Measurements from ENCODE around the gene RSPH10B.
"Not testable (repeated sequence)": the region's sequence is repeated elsewhere in the genome, so short reads cannot be mapped to it uniquely, and the experiment has no call there.

RSPH10B gene

DNA sequence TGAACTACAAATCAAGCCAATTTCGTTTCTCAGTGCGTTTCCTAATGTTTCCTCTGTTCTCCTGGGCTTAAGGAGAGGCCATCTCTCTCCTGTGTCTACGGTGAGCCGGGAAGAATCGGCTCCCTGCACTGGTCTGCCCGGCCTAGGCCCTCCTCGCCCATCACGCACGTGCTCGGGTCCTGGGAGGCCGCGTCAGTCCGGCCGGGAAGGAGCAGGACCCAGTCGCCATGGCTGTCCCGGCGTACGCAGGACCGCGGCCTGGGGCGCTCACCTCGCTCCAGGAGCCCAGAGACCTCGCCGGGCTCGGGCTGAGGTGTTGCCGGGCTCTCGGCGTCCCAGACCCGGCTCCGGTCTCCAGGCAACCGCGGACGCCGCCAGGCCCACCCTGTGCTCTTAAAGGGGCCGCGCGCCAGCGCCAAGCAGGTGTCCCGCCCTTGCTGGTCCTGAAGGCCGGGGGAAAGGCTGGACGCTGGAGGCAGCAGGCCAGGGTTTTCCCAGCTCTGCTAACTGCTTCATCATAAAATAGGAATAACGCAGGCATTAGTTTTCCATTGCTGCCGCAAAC, at the start of gene RSPH10B:
TSS of gene RSPH10B (minus strand) at position 343 of the 565 bp plus-strand sequence. CDS start 3,573 bp downstream, outside the sequence.
- not testable (repeated sequence) for DNase-seq

DNA sequence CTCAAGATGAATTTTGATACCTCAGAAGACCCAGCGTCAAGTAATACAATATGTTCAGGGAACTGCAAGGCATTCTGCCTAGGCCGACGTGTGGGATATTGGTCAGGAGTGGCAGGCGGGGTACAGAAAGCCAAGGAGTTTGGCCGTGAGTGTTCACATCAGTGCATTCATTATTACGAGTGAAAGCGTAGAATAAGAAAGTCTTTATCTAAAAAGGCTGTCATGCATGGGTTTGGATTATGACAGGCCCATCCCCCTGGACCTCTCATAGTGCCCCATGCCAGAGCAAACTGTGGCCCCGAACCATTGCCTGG, 46.1 kb upstream of the RSPH10B start:
- no peak for DNase-seq

DNA sequence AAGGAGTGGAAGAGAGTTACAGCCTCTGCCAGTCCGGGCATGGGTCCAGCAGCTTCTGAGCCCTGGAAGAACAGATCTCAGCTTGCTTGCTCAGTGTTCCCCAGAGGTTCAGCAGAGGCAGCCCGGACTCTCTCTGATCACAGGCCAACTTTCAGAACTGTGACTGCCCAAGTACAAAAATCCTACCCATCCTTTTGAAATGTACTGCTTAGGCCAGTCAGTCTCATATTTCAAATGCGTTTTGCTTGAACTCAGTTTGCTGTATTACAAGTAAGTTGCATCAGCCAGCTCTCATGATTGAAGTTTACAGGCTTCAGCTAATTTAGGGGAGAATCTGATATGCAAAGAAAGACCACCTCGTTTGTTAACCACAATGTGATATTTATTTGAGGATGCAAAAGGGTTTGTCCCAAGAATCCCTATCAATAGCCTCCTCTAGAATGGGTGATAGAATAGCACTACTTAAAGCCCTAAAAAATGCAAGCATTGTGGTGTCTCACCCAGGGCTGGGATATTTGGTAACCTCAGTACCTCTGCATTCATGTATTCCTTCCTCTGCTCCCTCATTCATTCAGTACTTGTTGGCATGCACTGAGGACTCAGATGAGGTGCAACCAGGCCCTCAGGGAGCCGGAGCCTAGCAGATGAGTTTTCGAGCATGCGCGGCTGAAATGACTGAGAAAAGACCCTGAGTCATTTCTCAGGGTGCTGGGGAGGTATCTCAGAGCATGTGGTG, 45.6 kb upstream of the RSPH10B start:
- DNase-seq = no peak

DNA sequence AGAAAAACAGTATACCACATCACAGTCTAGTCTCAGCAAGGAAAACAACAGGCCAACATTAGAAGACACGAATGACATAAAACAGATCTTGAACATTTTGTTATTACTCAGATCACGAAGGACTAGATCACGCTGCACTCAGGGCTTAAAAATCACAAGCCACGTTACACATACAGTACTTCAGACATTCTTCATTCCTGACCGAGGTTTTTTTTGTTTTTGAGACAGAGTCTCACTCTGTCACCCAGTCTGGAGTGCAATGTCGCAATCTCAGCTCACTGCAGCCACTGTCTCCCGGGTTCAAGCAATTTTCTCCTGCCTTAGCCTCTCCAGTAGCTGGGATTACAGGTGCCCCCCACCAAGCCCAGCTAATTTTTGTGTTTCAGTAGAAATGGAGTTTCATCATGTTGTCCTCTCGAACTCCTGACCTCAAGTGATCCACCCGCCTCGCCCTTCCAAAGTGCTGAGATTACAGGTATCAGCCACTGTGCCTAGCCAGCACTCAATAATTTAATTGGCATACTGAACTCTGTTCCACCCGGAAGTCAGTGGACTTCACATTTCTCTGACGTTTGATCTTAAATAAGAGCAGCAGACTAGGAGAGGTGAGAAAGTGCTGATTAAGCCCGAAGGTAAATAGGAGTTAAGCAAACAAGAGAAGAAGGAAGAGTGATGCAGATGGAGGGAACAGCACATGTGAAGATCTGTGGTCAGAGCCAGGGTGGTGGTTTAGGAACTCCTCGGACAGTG, 42.0 kb upstream of the RSPH10B start:
- DNase-seq = no peak

DNA sequence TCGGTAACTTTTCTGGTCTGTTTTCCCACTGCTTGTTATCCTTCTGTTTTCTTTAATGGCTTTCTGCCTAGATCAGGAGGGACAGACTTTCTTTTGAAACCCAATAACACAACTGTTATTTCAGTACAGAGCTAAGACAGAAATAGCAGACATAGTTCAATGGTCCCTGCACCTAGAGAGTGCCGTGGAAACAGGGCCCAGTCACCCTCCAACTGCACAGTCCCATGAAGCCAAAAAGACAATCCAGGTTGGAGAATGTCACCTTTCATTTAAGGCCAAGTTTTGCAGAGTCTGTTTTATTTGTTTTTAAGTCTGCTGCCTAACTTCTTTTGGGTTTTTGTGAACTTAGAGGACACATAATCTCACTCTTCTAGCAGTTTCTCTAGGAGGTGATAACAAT, 41.1 kb upstream of the RSPH10B start:
- DNase-seq = no peak

DNA sequence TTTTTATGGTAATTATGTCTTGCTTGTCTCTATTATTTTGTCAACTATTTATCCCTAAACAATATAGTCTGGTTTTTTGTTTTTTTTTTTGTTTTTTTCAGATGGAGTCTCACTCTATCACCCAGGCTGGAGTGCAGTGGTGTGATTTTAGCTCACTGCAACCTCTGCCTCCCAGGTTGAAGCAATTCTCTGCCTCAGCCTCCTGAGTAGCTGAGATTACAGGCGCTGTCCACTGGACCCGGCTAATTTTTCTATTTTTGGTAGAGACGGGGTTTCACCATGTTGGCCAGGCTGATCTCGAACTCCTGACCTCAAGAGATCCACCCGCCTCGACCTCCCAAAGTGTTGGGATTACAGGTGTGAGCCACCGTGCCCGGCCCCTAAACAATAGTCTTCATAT, 39.9 kb upstream of the RSPH10B start:
- DNase-seq = not testable (repeated sequence)

DNA sequence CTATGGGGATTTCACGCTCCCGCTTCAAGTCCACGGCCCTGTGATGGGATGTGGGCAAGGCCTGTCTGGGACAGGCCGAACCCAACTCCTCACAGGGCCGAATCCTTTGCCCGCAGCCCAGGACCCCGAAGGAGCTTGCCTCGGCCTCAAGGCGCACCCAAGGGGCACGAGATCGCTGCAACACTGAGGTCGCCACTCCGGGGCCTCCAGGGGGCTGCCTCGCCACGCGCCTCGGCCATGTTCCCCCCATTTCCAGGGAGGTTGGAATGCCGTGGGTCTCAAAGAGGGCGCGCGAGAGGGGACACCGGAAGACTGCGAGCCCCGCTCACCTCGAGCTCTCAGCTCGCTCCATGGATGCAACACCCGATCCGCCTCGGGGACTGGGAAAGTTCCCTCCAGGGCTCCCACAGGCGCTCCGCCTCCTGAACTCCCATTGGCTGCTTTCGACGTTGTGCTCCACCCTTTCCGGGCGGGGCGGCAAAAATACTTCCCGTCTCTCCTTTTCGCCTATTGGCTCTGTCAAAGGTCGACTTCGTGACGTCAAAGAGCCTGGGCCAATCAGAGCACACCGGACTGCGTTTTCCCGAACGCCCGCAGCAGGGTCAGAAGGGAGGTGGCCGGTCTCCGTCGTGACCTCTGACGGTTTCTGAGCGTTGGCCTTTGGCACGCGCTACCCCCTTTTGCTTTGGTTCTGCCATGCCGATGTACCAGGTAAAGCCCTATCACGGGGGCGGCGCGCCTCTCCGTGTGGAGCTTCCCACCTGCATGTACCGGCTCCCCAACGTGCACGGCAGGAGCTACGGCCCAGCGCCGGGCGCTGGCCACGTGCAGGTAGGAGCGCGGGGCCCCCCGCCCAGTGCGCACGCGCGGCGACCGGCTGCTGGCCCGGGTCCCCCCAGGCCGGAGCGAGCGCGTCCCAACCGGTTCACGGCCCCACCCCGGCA, 38.5 kb upstream of the RSPH10B start, which contains the start of the genes AIMP2 and PMS2:
TSS of gene AIMP2 (plus strand) at position 605 of the 944 bp plus-strand sequence. CDS start at position 697, 92 bp downstream.
TSS of gene PMS2 (minus strand) at position 382 of the 944 bp plus-strand sequence. CDS start at position 352, 30 bp downstream.
- peak; percentile 97 for DNase-seq

DNA sequence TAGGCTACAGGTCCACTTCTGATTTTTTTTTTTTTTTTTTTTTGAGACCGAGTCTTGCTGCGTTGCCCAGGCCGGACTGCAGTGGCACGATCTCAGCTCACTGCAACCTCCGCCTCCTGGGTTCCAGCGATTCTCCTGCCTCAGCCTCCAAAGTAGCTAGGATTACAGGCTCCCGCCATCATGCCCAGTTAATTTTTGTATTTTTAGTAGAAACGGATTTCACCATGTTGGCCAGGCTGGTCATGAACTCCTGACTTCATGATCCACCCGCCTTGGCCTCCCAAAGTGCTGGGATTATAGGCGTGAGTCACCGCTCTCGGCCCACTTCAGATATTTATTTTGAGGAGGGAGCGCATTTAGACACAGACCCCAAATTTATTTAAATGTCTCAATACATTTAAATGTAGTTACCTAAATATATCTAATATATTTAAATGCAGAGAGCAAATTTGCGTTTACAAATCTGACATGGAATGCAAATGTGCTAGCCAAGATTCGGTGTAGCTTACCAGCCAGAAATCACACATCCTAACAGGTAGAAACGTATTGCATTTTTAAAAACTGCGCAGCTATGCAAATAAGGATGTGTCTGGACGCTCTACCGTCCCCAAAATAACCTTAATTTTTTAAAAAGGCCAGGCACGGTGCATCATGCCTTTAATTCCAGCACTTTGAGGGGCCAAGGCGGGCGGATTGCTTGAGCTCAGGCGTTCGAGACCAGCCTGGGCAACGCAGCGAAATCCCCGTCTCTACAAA, 37.5 kb upstream of the RSPH10B start:
- DNase-seq = not testable (repeated sequence)

DNA sequence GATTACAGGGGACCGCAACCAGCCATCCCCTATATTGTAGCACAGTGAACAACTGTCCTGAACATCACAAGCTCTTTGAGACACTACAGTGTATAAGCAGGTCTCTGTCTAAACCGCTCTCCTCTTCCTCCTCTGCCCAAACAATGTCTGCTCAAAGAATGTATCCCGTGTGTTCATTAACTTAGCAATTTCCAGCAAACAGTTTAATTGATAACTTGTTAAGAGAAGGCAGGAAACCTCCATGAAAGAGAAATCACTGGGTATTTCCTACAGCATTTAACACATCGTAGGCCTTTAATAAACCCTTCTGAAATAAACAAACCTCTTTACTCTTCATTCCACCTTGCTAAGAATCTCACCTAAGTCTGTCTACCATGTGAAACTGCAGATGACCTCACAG, 36.9 kb upstream of the RSPH10B start:
- no peak for DNase-seq

DNA sequence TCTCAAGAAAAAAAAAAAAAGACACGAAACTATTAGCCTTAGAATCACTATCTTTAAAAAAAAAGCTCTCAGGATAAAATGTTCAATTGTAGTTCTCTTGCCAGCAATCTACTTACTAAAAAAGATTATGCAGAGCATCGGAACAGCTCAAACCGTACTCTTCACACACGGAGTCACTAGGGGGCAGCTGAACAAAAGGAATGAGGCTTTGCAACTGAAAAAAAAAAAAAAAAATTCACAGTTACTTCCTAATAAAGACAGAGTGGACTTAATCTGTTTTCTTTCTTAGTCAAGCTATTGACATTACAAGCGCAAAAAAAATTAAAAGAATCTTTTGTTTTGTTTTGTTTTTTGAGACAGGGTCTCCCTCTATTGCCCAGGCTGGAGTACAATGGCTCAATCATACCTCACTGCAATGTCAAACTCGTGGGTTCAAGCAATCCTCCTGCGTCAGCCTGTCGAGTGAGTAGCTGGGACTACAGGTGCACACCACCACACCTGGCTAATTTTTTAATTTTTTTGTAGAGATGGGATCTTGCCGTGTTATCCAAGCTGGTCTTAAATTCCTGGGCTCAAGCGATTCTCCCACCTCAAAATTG, 26.8 kb upstream of the RSPH10B start:
- peak; percentile 70 for DNase-seq

DNA sequence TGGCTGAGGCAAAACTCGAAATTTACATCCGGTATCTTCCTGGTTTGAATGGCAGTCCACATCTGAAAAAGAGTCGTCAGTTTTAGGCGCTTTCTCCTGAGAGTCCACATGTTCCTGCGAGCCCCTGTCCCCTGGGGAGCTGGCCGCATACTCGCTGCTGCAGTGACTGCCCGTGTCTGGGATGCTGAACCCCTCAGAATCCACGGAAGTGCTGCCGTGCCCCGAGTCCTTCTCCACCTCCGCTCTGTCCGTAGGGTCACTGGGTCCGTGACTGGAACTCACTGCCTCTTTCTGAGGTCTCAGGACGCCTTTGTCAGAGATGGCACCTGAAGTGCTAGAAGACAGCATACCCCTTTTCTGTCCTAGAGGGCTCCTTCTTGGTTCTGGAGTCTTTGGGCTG, 16.6 kb upstream of the RSPH10B start:
- DNase-seq = not testable (repeated sequence)

DNA sequence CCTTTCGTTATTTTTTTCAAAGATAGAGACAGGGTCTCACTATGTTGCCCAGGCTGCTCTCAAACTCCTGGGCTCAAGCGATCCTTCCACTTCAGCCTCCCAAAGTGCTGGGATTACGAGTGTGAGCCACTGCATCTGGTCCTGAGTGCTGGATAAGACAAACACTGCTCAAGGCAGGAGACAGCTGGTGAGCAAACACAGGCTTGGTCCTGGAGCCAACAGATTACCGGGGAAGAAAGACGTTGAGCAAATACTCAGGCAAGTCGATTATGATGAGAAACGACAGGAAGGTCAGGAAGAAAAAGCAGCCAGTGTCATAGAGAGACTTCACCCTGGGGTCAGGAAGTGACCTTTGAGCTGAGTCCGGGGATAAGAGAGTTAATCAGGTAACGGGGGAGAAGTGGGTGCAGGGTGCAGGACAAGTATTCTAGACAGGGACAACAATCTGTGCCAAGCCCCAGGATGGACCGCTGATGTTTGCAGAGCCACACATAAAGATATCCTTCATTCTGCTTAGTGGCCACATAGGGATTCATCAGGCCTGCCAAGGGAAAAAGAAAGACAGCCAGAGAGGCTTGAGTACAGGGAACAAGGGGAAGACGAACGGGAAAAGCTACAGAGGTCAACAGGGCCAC, 9.3 kb upstream of the RSPH10B start:
- DNase-seq = not testable (repeated sequence)

DNA sequence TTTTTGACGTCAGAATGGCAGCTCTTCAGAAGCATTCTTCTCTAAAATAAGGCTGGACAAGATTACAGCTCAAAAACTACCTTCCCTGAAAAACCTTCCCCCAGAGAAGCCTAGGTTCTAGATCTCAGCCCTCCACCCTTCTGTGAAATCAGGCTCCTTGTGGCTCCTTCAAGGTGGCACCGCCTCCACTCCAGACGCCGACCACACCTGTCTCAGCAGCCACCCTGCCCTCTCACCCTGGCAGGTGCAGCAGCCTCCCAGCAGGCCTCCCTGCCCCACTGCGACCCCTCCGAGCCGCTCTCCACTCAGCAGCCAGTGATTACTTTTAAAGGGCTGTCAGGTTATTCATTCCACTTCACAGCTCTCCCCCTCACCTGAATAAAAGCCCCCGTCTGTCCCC, 3.1 kb upstream of the RSPH10B start:
- not testable (repeated sequence) for DNase-seq

DNA sequence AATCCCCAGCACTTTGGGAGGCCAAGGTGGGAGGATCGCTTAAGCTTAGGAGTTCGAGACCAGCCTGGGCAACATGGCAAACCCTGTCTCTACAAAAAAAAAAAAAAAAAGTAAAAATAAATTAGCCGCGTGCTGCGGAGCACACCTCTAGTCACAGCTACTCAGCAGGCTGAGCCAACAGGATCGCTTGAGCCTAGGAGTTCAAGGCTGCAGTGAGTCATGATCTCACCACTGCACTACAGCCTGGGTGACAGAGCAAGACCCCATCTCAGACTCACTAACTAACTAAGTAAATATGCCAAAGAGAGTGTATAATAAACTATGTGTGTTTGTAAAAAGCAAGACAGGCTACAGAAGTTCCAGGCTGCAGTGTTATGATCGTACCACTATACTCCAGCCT, 6.7 kb downstream of the RSPH10B start:
- DNase-seq = not testable (repeated sequence)

DNA sequence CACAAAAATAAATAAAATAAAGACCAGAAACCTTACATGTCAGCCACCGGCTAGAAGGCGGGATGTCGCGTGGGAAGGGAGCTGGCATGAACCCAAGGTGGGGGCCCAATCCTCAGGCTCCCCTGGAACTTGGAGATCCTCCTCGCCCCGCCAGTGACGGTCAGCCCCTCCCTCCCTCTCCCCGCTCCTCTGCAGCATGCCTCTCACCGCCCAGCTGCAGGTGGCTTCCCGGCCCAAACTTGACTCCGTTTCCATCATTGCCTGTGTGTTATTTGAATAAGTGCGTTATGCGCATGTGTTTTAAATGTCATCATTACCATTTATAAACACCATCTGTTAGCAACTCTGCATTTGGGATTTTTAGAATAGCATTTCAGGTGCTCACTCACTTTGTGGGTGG, 7.3 kb downstream of the RSPH10B start:
- not testable (repeated sequence) for DNase-seq

DNA sequence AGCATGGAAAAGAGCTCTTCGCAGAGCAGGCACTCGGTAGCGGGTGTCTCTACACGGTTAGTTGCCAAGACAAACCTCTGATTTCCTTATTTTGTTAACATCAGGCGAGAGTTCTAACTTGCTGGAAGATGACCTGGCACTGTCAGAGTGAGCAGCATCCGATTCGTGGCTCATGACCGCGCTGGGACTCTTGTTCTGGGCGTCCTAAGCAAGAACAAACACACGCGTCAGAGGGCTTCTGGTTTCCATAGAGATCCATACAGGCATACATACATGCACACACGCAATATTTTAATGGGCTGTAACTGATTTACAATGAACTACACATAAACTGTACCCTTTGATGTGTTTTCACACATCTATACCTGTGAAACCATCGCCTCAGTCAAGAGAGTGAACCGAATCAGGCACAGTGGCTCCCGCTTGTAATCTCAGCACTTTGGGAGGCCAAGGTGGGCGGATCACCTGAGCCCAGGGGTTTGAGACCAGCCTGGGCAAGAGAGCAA, 35.5 kb downstream of the RSPH10B start:
- DNase-seq = not testable (repeated sequence)

DNA sequence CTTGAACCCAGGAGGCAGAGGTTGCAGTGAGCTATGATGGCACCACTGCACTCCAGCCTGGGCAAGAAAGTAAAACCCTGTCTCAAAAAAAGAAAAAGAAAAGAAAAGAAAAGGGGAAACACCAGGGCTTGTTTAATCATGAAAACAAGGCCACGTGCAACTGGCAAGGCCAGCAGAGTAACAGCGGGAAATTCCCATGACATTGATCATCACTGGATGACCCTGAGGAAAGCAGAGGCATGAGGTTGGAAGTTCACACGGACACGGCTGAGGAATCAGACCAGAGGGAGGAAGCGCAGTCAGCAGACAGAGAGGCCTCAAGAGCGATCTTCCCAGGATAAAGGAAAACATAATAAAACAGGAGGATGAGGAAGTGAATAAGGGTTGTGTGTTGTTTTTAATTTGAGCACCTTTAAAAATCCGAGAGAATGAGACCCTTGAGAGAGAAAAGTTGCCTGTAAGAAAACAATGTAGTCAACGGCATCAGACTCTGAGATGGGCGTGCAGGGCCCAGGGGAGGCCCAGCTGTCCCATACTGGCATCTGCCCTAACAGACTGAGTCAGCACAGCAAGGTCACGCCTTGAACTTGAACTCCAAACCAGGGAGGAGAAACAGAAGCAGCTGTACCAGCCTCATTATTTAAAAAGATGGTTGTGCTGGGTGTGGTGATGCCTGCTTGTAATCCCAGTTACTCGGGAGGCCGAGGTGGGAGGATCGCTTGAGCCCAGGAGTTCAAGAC, 38.4 kb downstream of the RSPH10B start:
- DNase-seq = not testable (repeated sequence)

DNA sequence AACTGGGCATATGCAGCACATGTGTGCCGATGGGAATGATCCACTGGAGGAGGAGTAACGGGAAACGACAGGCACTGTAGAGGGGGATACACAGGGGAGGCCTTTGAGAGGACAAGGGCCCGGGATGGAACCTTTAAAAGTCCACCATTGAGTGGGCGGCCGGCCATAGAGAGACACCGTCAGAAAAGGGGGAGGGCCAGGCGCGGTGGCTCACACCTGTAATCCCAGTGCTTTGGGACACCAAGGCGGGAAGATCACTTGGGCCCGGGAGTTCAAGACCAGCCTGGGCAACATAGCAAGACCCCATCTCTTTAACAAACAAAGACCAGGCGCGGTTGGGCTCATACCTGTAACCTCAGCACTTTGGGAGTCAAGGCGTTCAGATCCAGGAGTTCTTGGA, 39.2 kb downstream of the RSPH10B start:
- DNase-seq = not testable (repeated sequence)

DNA sequence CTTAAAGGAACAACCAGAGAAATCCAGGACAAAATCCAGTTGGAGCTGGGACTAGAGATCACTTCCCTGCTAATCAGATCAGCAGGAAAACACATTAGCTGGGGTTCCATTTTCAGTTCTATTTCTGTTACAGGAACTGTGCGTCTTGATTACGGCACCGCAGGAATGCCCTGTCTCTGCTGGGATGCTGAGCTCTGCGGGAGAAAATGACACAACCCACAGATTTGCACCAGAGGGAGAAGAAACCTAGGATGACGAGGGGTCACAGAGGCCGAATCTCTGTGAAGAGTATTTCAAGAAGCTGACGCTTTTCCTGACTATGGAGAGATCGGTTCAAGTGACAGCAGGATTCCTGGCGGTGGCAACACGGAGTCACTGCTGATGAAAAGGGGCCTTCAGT, 40.2 kb downstream of the RSPH10B start:
- not testable (repeated sequence) for DNase-seq

Measured in CD4-positive, alpha-beta T cell treated with Interleukin-21 for 1 hour (primary cell).